PC-9 (cell line): ENCODE measurements around the gene SLC38A8. TPM values are rescaled to one million over a fixed set of nuclear protein-coding genes. Genes with fewer than 3 reads are reported as not detected.

Source experiments
- BruUV-seq: library from RNA; stranded (reverse); fragments of 400-500 nt; replicated peaks from 2 replicates; lab custom pipeline; 2021; lab: Mats Ljungman, UMichigan
- CTCF ChIA-PET: fragments of 300-600 bp; sonication (Branson Sonifier 250); formaldehyde crosslinking; loops from one replicate; lab custom pipeline; 2022; ENCODE audit warnings: antibody characterized with exemption; lab: Charles Lee
- POLR2A ChIA-PET: fragments of 300-600 bp; sonication (Branson Sonifier 250); formaldehyde crosslinking; loops from one replicate; lab custom pipeline; 2022; ENCODE audit warnings: antibody characterized with exemption; ENCODE audit not compliant: unreplicated experiment; lab: Charles Lee
- DNase-seq, 2 experiments: peaks; one replicate each; pipeline versions ENCODE4 v3.0.0 to v3.0.0-alpha.2; 2015 to 2022; ENCODE audit warnings: mixed read lengths in 1 of 2
- H2AFZ ChIP-seq: fragments of 200-600 bp; sonication (generic); 2 replicates; pipeline ENCODE4 v1.8.1; 2017; ENCODE audit warnings: antibody characterized with exemption
- H3F3A ChIP-seq: fragments of 200-600 bp; sonication (generic); 2 replicates; pipeline ENCODE4 v1.8.1; 2017; ENCODE audit warnings: antibody characterized with exemption, mild to moderate bottlenecking, low read depth; ENCODE audit not compliant: insufficient read depth
- H3K27ac ChIP-seq: fragments of 200-600 bp; sonication (generic); 2 replicates; pipeline ENCODE4 v1.6.1; 2016; ENCODE audit warnings: mixed run types
- H3K27me3 ChIP-seq: fragments of 200-600 bp; sonication (generic); 2 replicates; pipeline ENCODE4 v1.6.1; 2016; ENCODE audit warnings: low read depth, mixed run types; ENCODE audit not compliant: insufficient read depth
- H3K36me3 ChIP-seq: fragments of 200-600 bp; sonication (generic); 2 replicates; pipeline ENCODE4 v1.6.1; 2016; ENCODE audit warnings: low read depth, mixed run types
- H3K4me1 ChIP-seq: fragments of 200-600 bp; sonication (generic); replicated peaks from 2 replicates; pipeline ENCODE4 v1.6.1; 2016; ENCODE audit warnings: mixed run types; ENCODE audit not compliant: insufficient read depth
- H3K4me2 ChIP-seq: fragments of 200-600 bp; sonication (generic); 2 replicates; pipeline ENCODE4 v1.6.1; 2017; ENCODE audit warnings: mixed run types
- H3K4me3 ChIP-seq: fragments of 200-600 bp; sonication (generic); 2 replicates; pipeline ENCODE4 v1.6.1; 2016; ENCODE audit warnings: mixed run types
- H3K79me2 ChIP-seq: fragments of 200-600 bp; sonication (generic); 2 replicates; pipeline ENCODE4 v1.6.1; 2017; ENCODE audit warnings: low read depth, mixed run types
- H3K9me2 ChIP-seq: fragments of 200-600 bp; sonication (generic); 2 replicates; pipeline ENCODE4 v1.8.1; 2017; ENCODE audit warnings: mild to moderate bottlenecking; ENCODE audit not compliant: insufficient read depth
- H3K9me3 ChIP-seq: fragments of 200-600 bp; sonication (generic); 2 replicates; pipeline ENCODE4 v1.8.1; 2016; ENCODE audit warnings: low read depth; ENCODE audit not compliant: insufficient read depth
- H4K20me1 ChIP-seq: fragments of 200-600 bp; sonication (generic); 2 replicates; pipeline ENCODE4 v1.8.1; 2017; ENCODE audit not compliant: insufficient read depth
- EZH2 ChIP-seq: fragments of 200-600 bp; sonication (generic); IDR thresholded peaks from 2 replicates; pipeline ENCODE4 v1.8.0; 2017; ENCODE audit warnings: antibody characterized with exemption, low read depth
- intact Hi-C: fragments of 100-400 bp; cut with micrococcal nuclease; formaldehyde crosslinking; loops from one replicate; pipeline ENCODE4 v1.10.0; 2022; ENCODE audit not compliant: unreplicated experiment
- total RNA-seq: library from RNA; stranded (reverse); gene quantifications from 2 replicates; pipeline ENCODE4 v1.2.3, GENCODE V29; 2021
- TF ChIP-seq, protein P1 (sequence below): fragments of 200-600 bp; sonication (generic); conservative IDR thresholded peaks from 2 replicates; pipeline ENCODE4 v1.6.1; 2017; ENCODE audit warnings: mixed run types, antibody characterized with exemption, mild to moderate bottlenecking, moderate library complexity

The SLC38A8 gene
- total RNA-seq, 1 experiment from 2014 or later, result not detected

DNA sequence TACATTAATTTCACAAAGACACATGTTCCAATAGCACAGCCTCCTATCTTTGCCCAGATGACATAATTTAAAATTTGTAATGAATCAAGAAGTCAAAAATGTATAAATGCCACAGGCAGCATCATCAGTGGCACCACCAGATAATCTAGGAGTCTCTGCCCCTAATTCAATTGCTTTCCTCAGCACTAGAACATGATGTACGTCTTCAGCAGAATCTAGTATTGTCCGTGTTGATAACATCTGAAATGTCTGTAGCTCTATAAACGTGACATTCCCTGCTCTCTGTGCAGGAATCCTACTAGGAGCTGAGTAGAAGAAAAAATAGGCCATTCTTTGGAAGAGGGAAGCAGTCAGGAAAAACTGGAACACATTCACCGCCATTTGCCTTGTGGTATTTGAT, 21.4 kb upstream of the SLC38A8 start:
- H3K36me3 ChIP-seq, result peaks cover 18% of the 10 kb centered on the region
- no peak overlapping the region for H3K4me2 ChIP-seq
- DNase-seq, result no peak
- no peak overlapping the region for H3K27ac ChIP-seq
- H3K4me1 ChIP-seq, result no peaks in the 10 kb centered on the region
- ChIA-PET POLR2A (no interaction called here), CTCF (interaction anchor here (0.5 kb wide), 1 partner anchor 108 kb away, joined by 3 read pairs; no protein-coding TSS in a partner anchor)
- peaks cover 21% of the 10 kb centered on the region; the same call in 1 of the 2 replicates for H3F3A ChIP-seq
- H3K4me3 ChIP-seq, result no peak overlapping the region
- H3K9me3 ChIP-seq, result no peaks in the 10 kb centered on the region
- intact Hi-C loops, result no loop called here
- H3K79me2 ChIP-seq, result no peaks in the 10 kb centered on the region
- no TSS peak for BruUV-seq
- H3K27me3 ChIP-seq, result no peaks in the 10 kb centered on the region
- H4K20me1 ChIP-seq, result no peaks in the 10 kb centered on the region
- no peaks in the 10 kb centered on the region for H3K9me2 ChIP-seq
- no peak for TF ChIP-seq EZH2
- TF ChIP-seq, protein P1, sequence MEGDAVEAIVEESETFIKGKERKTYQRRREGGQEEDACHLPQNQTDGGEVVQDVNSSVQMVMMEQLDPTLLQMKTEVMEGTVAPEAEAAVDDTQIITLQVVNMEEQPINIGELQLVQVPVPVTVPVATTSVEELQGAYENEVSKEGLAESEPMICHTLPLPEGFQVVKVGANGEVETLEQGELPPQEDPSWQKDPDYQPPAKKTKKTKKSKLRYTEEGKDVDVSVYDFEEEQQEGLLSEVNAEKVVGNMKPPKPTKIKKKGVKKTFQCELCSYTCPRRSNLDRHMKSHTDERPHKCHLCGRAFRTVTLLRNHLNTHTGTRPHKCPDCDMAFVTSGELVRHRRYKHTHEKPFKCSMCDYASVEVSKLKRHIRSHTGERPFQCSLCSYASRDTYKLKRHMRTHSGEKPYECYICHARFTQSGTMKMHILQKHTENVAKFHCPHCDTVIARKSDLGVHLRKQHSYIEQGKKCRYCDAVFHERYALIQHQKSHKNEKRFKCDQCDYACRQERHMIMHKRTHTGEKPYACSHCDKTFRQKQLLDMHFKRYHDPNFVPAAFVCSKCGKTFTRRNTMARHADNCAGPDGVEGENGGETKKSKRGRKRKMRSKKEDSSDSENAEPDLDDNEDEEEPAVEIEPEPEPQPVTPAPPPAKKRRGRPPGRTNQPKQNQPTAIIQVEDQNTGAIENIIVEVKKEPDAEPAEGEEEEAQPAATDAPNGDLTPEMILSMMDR, result no peak
- no peak overlapping the region for H2AFZ ChIP-seq

DNA sequence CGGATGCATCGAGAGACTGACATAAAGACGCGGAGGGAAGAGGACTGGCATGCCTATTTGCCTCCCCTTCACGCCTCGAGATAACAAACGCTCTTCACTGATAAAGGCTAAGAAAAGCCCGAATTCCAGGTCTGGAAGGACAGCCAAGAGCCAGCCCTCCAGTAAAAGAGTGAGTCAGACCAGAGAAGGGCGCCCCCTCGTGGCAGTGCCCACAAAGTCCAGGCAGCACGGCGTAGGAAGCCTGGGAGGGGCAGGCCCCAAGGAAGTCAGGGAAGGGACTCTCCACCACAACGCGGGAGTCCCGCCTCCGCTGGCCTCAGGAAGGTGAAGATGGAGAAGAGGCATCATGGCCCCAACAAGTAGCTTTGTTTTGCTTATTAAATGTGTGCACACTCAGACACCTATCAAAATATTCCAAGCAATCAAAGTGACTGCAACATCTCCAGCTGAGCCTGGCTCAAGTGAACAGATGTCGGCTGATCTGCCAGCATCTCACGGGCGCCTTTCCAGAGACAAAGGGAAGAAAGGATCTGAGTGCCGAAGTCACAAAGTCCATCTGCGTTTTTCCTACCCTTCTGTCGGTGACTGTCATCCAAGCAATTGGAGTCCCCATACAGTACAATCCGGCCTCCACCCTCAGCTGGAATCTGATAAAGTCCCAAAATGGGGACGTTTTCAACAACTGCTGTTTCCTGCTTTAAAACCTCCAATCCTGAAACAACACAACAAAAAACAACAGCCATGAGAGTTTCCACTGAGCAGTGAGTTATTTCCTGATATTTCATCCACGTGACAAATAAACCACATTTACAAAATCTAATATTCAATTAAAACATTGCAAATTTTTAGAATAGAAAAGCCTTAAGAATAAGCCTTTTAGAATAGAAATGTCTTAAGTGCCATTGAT, 20.4 kb upstream of the SLC38A8 start:
- POLR2A ChIA-PET, result no interaction called here

DNA sequence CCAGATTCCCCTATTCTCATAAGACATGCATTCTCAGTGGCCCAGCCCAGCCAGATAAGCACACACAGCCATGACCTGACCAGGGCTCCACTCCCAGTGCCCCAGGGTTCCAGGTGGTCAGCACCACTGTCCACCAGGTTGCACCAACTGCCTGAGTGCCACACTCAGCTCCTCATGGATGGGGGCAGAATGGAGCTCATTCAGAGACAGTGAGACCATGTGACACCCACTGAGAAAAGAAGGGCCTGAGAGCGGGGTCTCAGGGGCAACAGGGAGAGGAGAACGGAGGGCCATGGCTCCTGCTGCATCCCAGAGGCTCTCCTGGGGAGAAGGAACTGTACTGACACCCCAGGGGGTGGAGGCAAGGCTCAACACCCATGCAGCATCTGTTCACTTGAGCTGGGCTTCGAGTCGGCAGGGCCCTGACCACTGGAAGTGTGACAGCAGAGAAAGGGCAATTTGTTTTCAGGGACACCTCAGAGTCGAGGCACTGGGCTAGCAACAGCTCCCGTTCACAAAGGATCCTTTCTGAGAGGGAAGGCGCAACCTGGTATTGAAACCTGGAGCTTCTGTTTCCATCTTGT, 18.7 kb upstream of the SLC38A8 start:
- Histone ChIP-seq H3K9me2 (no peaks in the 10 kb centered on the region), H2AFZ (no peak overlapping the region), H3K9me3 (no peaks in the 10 kb centered on the region), H3K4me1 (no peaks in the 10 kb centered on the region), H3K27ac (no peak overlapping the region), H3K36me3 (peaks cover 18% of the 10 kb centered on the region; the same call in 1 of the 2 replicates), H4K20me1 (no peaks in the 10 kb centered on the region), H3K27me3 (no peaks in the 10 kb centered on the region), H3F3A (peaks cover 10% of the 10 kb centered on the region; the same call in 1 of the 2 replicates), H3K4me2 (no peak overlapping the region), H3K4me3 (no peak overlapping the region), H3K79me2 (no peaks in the 10 kb centered on the region)
- ChIA-PET POLR2A (no interaction called here), CTCF (no interaction called here)
- BruUV-seq, result no TSS peak
- intact Hi-C loops, result no loop called here
- TF ChIP-seq, protein P1, result no peak
- TF ChIP-seq EZH2, result no peak
- DNase-seq, result no peak

More for the DNA sequence above, 20.4 kb upstream of the SLC38A8 start:
- intact Hi-C loops, result loop anchor here (1.0 kb wide), 1 partner anchor 137 kb away; no protein-coding TSS in a partner anchor
- H3K36me3 ChIP-seq, result peaks cover 18% of the 10 kb centered on the region
- no peaks in the 10 kb centered on the region for H4K20me1 ChIP-seq
- no peak for TF ChIP-seq EZH2
- TF ChIP-seq, protein P1, result peak; percentile 89
- H3K27me3 ChIP-seq, result no peaks in the 10 kb centered on the region
- H3K4me1 ChIP-seq, result no peaks in the 10 kb centered on the region
- CTCF ChIA-PET, result interaction anchor here (0.7 kb wide), 1 partner anchor 57 kb away, joined by 4 read pairs; no protein-coding TSS in a partner anchor
- peak; percentile 44 to 76 for DNase-seq
- H3K9me2 ChIP-seq, result no peaks in the 10 kb centered on the region
- no peaks in the 10 kb centered on the region for H3K9me3 ChIP-seq
- no peaks in the 10 kb centered on the region for H3K79me2 ChIP-seq
- no peak overlapping the region for H3K27ac ChIP-seq
- no peak overlapping the region for H3K4me2 ChIP-seq
- H3K4me3 ChIP-seq, result no peak overlapping the region
- BruUV-seq, result no TSS peak
- peaks cover 21% of the 10 kb centered on the region; the same call in 1 of the 2 replicates for H3F3A ChIP-seq
- H2AFZ ChIP-seq, result no peak overlapping the region
